Prostate gland (tissue), 2 donors: ENCODE data around the gene ARID3B.

Experiments used
- POLR2A ChIP-seq: fragments of 450-650 bp; IDR thresholded peaks from one replicate; pipeline ENCODE4 v1.6.1; 2016; ENCODE audit warnings: antibody characterized with exemption, mild to moderate bottlenecking
- TF ChIP-seq, protein P1 (sequence below), 4 experiments: fragments of 200-600 bp in 2 of 4; fragments of 450-650 bp in 2 of 4; sonication (generic) in 2 of 4; IDR thresholded peaks; 1 replicate in 3 of 4; 2 replicates in 1 of 4; pipeline ENCODE4 v1.5.1; 2016 to 2019; ENCODE audit warnings: antibody characterized with exemption in 4 of 4, mild to moderate bottlenecking in 2 of 4, moderate library complexity in 2 of 4

DNA sequence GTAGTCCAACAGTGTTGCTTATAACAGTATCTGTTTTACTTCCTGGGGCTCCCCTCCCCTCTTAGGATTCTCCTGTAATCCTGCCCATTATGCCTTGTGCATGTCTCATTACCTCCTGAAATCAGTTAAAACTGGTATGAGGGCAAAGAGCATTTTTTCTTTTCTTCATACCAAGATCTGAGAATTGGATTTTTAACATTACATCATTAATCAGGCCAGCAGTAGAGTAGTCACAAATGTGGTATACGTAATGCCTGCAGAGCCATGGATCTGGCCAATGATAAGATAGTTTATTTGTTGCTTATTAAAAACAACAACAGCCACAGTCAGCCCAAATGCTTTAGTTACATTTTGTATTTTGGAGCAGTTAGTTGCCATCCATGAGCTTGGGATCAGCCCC lies 23.2 kb downstream of the ARID3B start:
- TF ChIP-seq POLR2A = no peak
- TF ChIP-seq, protein P1, sequence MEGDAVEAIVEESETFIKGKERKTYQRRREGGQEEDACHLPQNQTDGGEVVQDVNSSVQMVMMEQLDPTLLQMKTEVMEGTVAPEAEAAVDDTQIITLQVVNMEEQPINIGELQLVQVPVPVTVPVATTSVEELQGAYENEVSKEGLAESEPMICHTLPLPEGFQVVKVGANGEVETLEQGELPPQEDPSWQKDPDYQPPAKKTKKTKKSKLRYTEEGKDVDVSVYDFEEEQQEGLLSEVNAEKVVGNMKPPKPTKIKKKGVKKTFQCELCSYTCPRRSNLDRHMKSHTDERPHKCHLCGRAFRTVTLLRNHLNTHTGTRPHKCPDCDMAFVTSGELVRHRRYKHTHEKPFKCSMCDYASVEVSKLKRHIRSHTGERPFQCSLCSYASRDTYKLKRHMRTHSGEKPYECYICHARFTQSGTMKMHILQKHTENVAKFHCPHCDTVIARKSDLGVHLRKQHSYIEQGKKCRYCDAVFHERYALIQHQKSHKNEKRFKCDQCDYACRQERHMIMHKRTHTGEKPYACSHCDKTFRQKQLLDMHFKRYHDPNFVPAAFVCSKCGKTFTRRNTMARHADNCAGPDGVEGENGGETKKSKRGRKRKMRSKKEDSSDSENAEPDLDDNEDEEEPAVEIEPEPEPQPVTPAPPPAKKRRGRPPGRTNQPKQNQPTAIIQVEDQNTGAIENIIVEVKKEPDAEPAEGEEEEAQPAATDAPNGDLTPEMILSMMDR (IDR thresholded peaks at IDR 0.05) = no peak
